ENCODE results near the gene CLEC16A. TPM values are rescaled to one million over a fixed set of nuclear protein-coding genes. Genes with fewer than 3 reads are reported as not detected.

Gene CLEC16A
- total and polyA plus RNA-seq, 2 experiments from 2014 or later = 9.9 to 24.1 TPM

- H3K9me3 Mint-ChIP-seq = no peaks in the 10 kb centered on the region
- no peak overlapping the region for H3K4me2 ChIP-seq
- TF ChIP-seq ZNF331 (CRISPR knock-in tag; IDR thresholded peaks at IDR 0.05; ENCODE audit: low read depth) (no peak), EZH2 (IDR thresholded peaks at IDR 0.05; ENCODE audit: low read depth, unreplicated experiment) (no peak), REST (IDR thresholded peaks at IDR 0.05; ENCODE audit: unreplicated experiment) (no peak), ETS1 (IDR thresholded peaks at IDR 0.05) (no peak), STAT1 (IDR thresholded peaks at IDR 0.05; ENCODE audit: unreplicated experiment) (no peak), JUNB (IDR thresholded peaks at IDR 0.05; ENCODE audit: unreplicated experiment) (no peak), ZNF114 (CRISPR knock-in tag; IDR thresholded peaks at IDR 0.05) (no peak), CTCF (conservative IDR thresholded peaks at IDR 0.05; ENCODE audit: low read depth in 2 of 2) (no peak), CREB1 (CRISPR knock-in tag; IDR thresholded peaks at IDR 0.05; ENCODE audit: low read depth) (no peak), EZH2phosphoT487 (IDR thresholded peaks at IDR 0.05; ENCODE audit: unreplicated experiment) (no peak), NANOG (IDR thresholded peaks at IDR 0.05; ENCODE audit: borderline replicate concordance) (no peak), POLR2AphosphoS5 (IDR thresholded peaks at IDR 0.05; ENCODE audit: low read depth) (no peak), ZNF462 (CRISPR knock-in tag; IDR thresholded peaks at IDR 0.05) (no peak)
- no peak overlapping the region for H3K4me3 Mint-ChIP-seq
- DNase-seq (ENCODE audit: low spot score) (no peak), ATAC-seq (no peak)
- H3K36me3 Mint-ChIP-seq (ENCODE audit: low read depth) = no peaks in the 10 kb centered on the region
- H3K4me1 Mint-ChIP-seq = peaks cover 23% of the 10 kb centered on the region
- H3K9me2 ChIP-seq (ENCODE audit: insufficient read depth) = no peaks in the 10 kb centered on the region
- H3F3A ChIP-seq (replicated peaks; ENCODE audit: low read depth) = no peaks in the 10 kb centered on the region
- H3K4me1 ChIP-seq (ENCODE audit: insufficient read depth) = peaks cover 3% of the 10 kb centered on the region; the same call in 1 of the 2 replicates
- H3K36me3 ChIP-seq (ENCODE audit: insufficient read depth) = no peaks in the 10 kb centered on the region; the same call in 1 of the 2 replicates
- H3K27me3 Mint-ChIP-seq (ENCODE audit: insufficient read depth, low read depth, poor library complexity) = peaks cover 4% of the 10 kb centered on the region
- no peak overlapping the region for H2AFZ ChIP-seq
- H3K27ac Mint-ChIP-seq = no peak overlapping the region
- no peaks in the 10 kb centered on the region for H3K79me2 ChIP-seq (replicated peaks; ENCODE audit: insufficient read depth)
- H3K4me3 ChIP-seq = no peak overlapping the region
- no peaks in the 10 kb centered on the region for H4K20me1 ChIP-seq (replicated peaks; ENCODE audit: insufficient read depth)
- H3K27ac ChIP-seq (ENCODE audit: low read depth) = no peak overlapping the region
- H3K27me3 ChIP-seq (ENCODE audit: insufficient read depth) = no peaks in the 10 kb centered on the region
Measured at GRCh38 chr16:11134722-11135463, 190.5 kb downstream of the CLEC16A start.

Data from GM23338 (cell line).